GM18517 (cell line): Measurements from ENCODE around the gene TOM1L1.
"Not testable (repeated sequence)": the region's sequence is repeated elsewhere in the genome, so short reads cannot be mapped to it uniquely, and the experiment has no call there.

Experiments
- ATAC-seq: cut with Tn5 transposase; IDR thresholded peaks from one replicate; pipeline ENCODE4 v1.9.1; 2021; ENCODE audit warnings: mild to moderate bottlenecking, moderate library complexity; ENCODE audit not compliant: unreplicated experiment

The TOM1L1 gene

GRCh38 chr17:54900457-54901229 is at the start of gene TOM1L1:
Gene TOM1L1, plus strand, starts transcription at chr17:54900852. Its CDS starts 14 bp downstream, at chr17:54900866.
- peak; percentile 76 for ATAC-seq

- ATAC-seq, result no peak
These were observed 41.5 kb upstream of the TOM1L1 start for GRCh38 chr17:54859187-54859586.

GRCh38 chr17:54860617-54861470 is 39.8 kb upstream of the TOM1L1 start:
- ATAC-seq, result no peak

- no peak for ATAC-seq
These were observed 39.1 kb upstream of the TOM1L1 start for GRCh38 chr17:54861471-54861983.

GRCh38 chr17:54863176-54863575 is 37.5 kb upstream of the TOM1L1 start:
- ATAC-seq, result no peak

GRCh38 chr17:54864070-54864469 is 36.6 kb upstream of the TOM1L1 start:
- no peak for ATAC-seq

- no peak for ATAC-seq
These were observed 35.9 kb upstream of the TOM1L1 start for GRCh38 chr17:54864636-54865356.

- no peak for ATAC-seq
These were observed 33.0 kb upstream of the TOM1L1 start for GRCh38 chr17:54867634-54868033.

- ATAC-seq, result no peak
These were observed 29.9 kb upstream of the TOM1L1 start for GRCh38 chr17:54870671-54871175.

- not testable (repeated sequence) for ATAC-seq
These were observed 24.7 kb upstream of the TOM1L1 start for GRCh38 chr17:54875906-54876305.

- no peak for ATAC-seq
These were observed 23.9 kb upstream of the TOM1L1 start for GRCh38 chr17:54876656-54877195.

- ATAC-seq, result no peak
These were observed 19.2 kb upstream of the TOM1L1 start for GRCh38 chr17:54881255-54881972.

- no peak for ATAC-seq
These were observed 18.3 kb upstream of the TOM1L1 start for GRCh38 chr17:54882371-54882770.

- ATAC-seq, result peak; percentile 89
These were observed 17.7 kb upstream of the TOM1L1 start for GRCh38 chr17:54882950-54883349.

GRCh38 chr17:54883939-54884338 is 16.7 kb upstream of the TOM1L1 start:
- no peak for ATAC-seq

- no peak for ATAC-seq
These were observed 12.9 kb upstream of the TOM1L1 start for GRCh38 chr17:54887787-54888186.

GRCh38 chr17:54888254-54888653 is 12.4 kb upstream of the TOM1L1 start:
- ATAC-seq, result no peak

- no peak for ATAC-seq
These were observed 11.7 kb upstream of the TOM1L1 start for GRCh38 chr17:54888981-54889380.

- no peak for ATAC-seq
These were observed 9.4 kb upstream of the TOM1L1 start for GRCh38 chr17:54891176-54891821.
